ENCODE measurements around the gene KIF1B.
"Not testable (repeated sequence)": the region's sequence is repeated elsewhere in the genome, so short reads cannot be mapped to it uniquely, and the experiment has no call there.

The KIF1B gene

GRCh38 chr1:10426535-10426848 is 216.1 kb downstream of the KIF1B start:
- DNase-seq (ENCODE audit: low read depth) = not testable (repeated sequence)

- no peak for DNase-seq (ENCODE audit: low read depth)
These were observed 218.6 kb downstream of the KIF1B start for GRCh38 chr1:10428984-10429383.

GRCh38 chr1:10429868-10430215 is 219.5 kb downstream of the KIF1B start:
- DNase-seq (ENCODE audit: low read depth) = no peak

GRCh38 chr1:10430216-10431069 is 220.1 kb downstream of the KIF1B start, which contains the start of gene CENPS:
TSS of gene CENPS (plus strand) at chr1:10430433. CDS start at chr1:10430518, 85 bp downstream.
- peak; percentile 91 for DNase-seq (ENCODE audit: low read depth)
